SK-N-SH (cell line): ENCODE measurements around the gene CHAT. TPM values are rescaled to one million over a fixed set of nuclear protein-coding genes. Genes with fewer than 3 reads are reported as not detected.

ENCODE experiments used
- CTCF ChIA-PET: fragments of 300-600, 350-600 bp; formaldehyde crosslinking; extraction: SDS; loops from one replicate; lab custom pipeline; 2021; lab: Yijun Ruan, JAX
- POLR2A ChIA-PET: fragments of 350-600 bp; sonication (Branson Sonifier 250); formaldehyde crosslinking; extraction: SDS; loops from one replicate; lab custom pipeline; 2020; ENCODE audit warnings: antibody characterized with exemption, inconsistent platforms; lab: Yijun Ruan, JAX
- DNase-seq: peaks from one replicate; pipeline ENCODE4 v3.0.0; 2012
- H2AFZ ChIP-seq: fragments of 200-600 bp; sonication (generic); 2 replicates; pipeline ENCODE4 v1.8.1; 2016; ENCODE audit warnings: antibody characterized with exemption, mild to moderate bottlenecking, low read depth
- H3F3A ChIP-seq: fragments of 200-600 bp; sonication (generic); replicated peaks from 2 replicates; pipeline ENCODE3; 2016; ENCODE audit warnings: antibody characterized with exemption, mild to moderate bottlenecking; ENCODE audit not compliant: insufficient read depth
- H3K27ac ChIP-seq, 2 experiments: fragments of 200-500 bp in 1 of 2; fragments of 200-600 bp in 1 of 2; sonication (Bioruptor generic) in 1 of 2; sonication (generic), shearing (Covaris generic) in 1 of 2; 2 replicates each; pipeline versions ENCODE4 v1.5.1 to v1.6.1; 2014 to 2016; ENCODE audit warnings: low read depth in 2 of 2, inconsistent platforms in 1 of 2, low read length in 1 of 2, mild to moderate bottlenecking in 1 of 2, mixed read lengths in 1 of 2
- H3K27me3 ChIP-seq: fragments of 200-600 bp; sonication (generic), shearing (Covaris generic); 2 replicates; pipeline ENCODE4 v1.6.1; 2016; ENCODE audit warnings: mixed run types; ENCODE audit not compliant: insufficient read depth
- H3K36me3 ChIP-seq, 2 experiments: fragments of 200-500 bp in 1 of 2; fragments of 200-600 bp in 1 of 2; sonication (Bioruptor generic) in 1 of 2; sonication (generic) in 1 of 2; replicated peaks in 1 of 2; 2 replicates each; pipeline versions ENCODE3 to v1.5.1; 2014 to 2016; ENCODE audit warnings: low read length in 1 of 2, mild to moderate bottlenecking in 1 of 2; ENCODE audit not compliant: insufficient read depth in 2 of 2, control insufficient read depth in 1 of 2
- H3K4me1 ChIP-seq, 2 experiments: fragments of 200-500 bp in 1 of 2; fragments of 200-600 bp in 1 of 2; sonication (Bioruptor generic) in 1 of 2; sonication (generic), shearing (Covaris generic) in 1 of 2; 2 replicates each; pipeline versions ENCODE4 v1.5.1 to v1.6.1; 2014 to 2016; ENCODE audit warnings: low read depth in 1 of 2, low read length in 1 of 2, mixed run types in 1 of 2; ENCODE audit not compliant: insufficient read depth in 2 of 2, control insufficient read depth in 1 of 2
- H3K4me2 ChIP-seq: fragments of 200-600 bp; sonication (generic), shearing (Covaris generic); 2 replicates; pipeline ENCODE4 v1.6.1; 2017; ENCODE audit warnings: mixed run types
- H3K4me3 ChIP-seq, 2 experiments: fragments of 200-500 bp in 1 of 2; fragments of 200-600 bp in 1 of 2; sonication (Bioruptor generic) in 1 of 2; sonication (generic), shearing (Covaris generic) in 1 of 2; 2 replicates each; pipeline versions ENCODE4 v1.5.1 to v1.8.1; 2014 to 2016; ENCODE audit warnings: low read depth in 2 of 2, inconsistent platforms in 1 of 2, low read length in 1 of 2, mild to moderate bottlenecking in 1 of 2, mixed read lengths in 1 of 2, moderate library complexity in 1 of 2
- H3K79me2 ChIP-seq: fragments of 200-600 bp; sonication (generic); 2 replicates; pipeline ENCODE4 v1.8.1; 2017; ENCODE audit warnings: mild to moderate bottlenecking; ENCODE audit not compliant: insufficient read depth
- H3K9ac ChIP-seq: fragments of 200-600 bp; sonication (generic); 2 replicates; pipeline ENCODE4 v1.6.1; 2017; ENCODE audit warnings: mixed run types
- H3K9me2 ChIP-seq: fragments of 200-600 bp; sonication (generic); 2 replicates; pipeline ENCODE4 v1.6.1; 2017; ENCODE audit warnings: mixed run types
- H3K9me3 ChIP-seq: fragments of 200-600 bp; sonication (generic); 2 replicates; pipeline ENCODE4 v1.6.1; 2017; ENCODE audit warnings: mixed run types, mild to moderate bottlenecking, moderate library complexity
- H4K20me1 ChIP-seq: fragments of 200-600 bp; sonication (generic); 2 replicates; pipeline ENCODE4 v1.6.1; 2017; ENCODE audit warnings: mild to moderate bottlenecking, mixed run types; ENCODE audit not compliant: insufficient read depth
- CHD2 ChIP-seq: fragments of 150-350 bp; IDR thresholded peaks from 2 replicates; pipeline ENCODE4 v1.6.1; 2018; ENCODE audit warnings: low read length; ENCODE audit not compliant: partially characterized antibody
- CTCF ChIP-seq: fragments of 200-600 bp; sonication (generic); IDR thresholded peaks from 2 replicates; pipeline ENCODE4 v1.6.1; 2017; ENCODE audit warnings: antibody characterized with exemption, mild to moderate bottlenecking, moderate library complexity
- EP300 ChIP-seq, 2 experiments: IDR thresholded peaks; 2 replicates each; pipeline versions ENCODE4 v1.4.0 to v1.6.1; 2012; ENCODE audit warnings: borderline replicate concordance in 1 of 2, low read depth in 1 of 2, low read length in 1 of 2
- GATA2 ChIP-seq: sonication (generic); formaldehyde crosslinking; IDR thresholded peaks from 2 replicates; pipeline ENCODE4 v1.5.0; 2020; ENCODE audit warnings: mild to moderate bottlenecking, missing genetic modification reagents
- JUND ChIP-seq: IDR thresholded peaks from 2 replicates; pipeline ENCODE4 v1.4.0; 2012
- MEF2A ChIP-seq: IDR thresholded peaks from 2 replicates; pipeline ENCODE4 v1.4.0; 2012; ENCODE audit warnings: low read depth, borderline replicate concordance
- MXI1 ChIP-seq: IDR thresholded peaks from 2 replicates; pipeline ENCODE4 v1.6.1; 2012; ENCODE audit warnings: mild to moderate bottlenecking, low read depth, low read length, improper control_type of control experiment
- NRF1 ChIP-seq: IDR thresholded peaks from 2 replicates; pipeline ENCODE4 v1.6.1; 2012; ENCODE audit warnings: low read depth, mild to moderate bottlenecking, low read length
- RAD21 ChIP-seq: IDR thresholded peaks from 2 replicates; pipeline ENCODE4 v1.6.1; 2012; ENCODE audit warnings: mild to moderate bottlenecking, low read length
- RCOR1 ChIP-seq: fragments of 150-350 bp; IDR thresholded peaks from 2 replicates; pipeline ENCODE4 v1.6.1; 2017; ENCODE audit warnings: antibody characterized with exemption, low read length
- REST ChIP-seq: IDR thresholded peaks from 2 replicates; pipeline ENCODE4 v1.6.1; 2012; ENCODE audit warnings: mild to moderate bottlenecking, low read depth, low read length, moderate library complexity
- RFX5 ChIP-seq: IDR thresholded peaks from 2 replicates; pipeline ENCODE4 v1.6.1; 2012; ENCODE audit warnings: mild to moderate bottlenecking, improper control_type of control experiment, low read length
- RXRA ChIP-seq: IDR thresholded peaks from 2 replicates; pipeline ENCODE4 v1.4.0; 2012; ENCODE audit warnings: low read depth, mild to moderate bottlenecking, borderline replicate concordance
- SMC3 ChIP-seq: IDR thresholded peaks from 2 replicates; pipeline ENCODE4 v1.6.1; 2012; ENCODE audit warnings: low read depth, low read length, improper control_type of control experiment
- TAF1 ChIP-seq: IDR thresholded peaks from 2 replicates; pipeline ENCODE4 v1.6.1; 2012; ENCODE audit warnings: low read depth, mild to moderate bottlenecking, low read length, moderate library complexity, borderline replicate concordance
- TEAD4 ChIP-seq: IDR thresholded peaks from 2 replicates; pipeline ENCODE4 v1.4.0; 2012; ENCODE audit warnings: mild to moderate bottlenecking, borderline replicate concordance; ENCODE audit not compliant: insufficient read depth
- YY1 ChIP-seq: IDR thresholded peaks from 2 replicates; pipeline ENCODE4 v1.4.0; 2012; ENCODE audit warnings: low read depth, mild to moderate bottlenecking
- WGBS: methylation state at CpG from one replicate; pipeline ENCODE4 v1.1.6; 2017; ENCODE audit warnings: low lambda C conversion rate; 5-methylcytosine and 5-hydroxymethylcytosine counted together
- polyA plus RNA-seq, 3 experiments: library from polyadenylated mRNA; depleted of rRNA; stranded (reverse); fragments of >200 nt; gene quantifications; 2 replicates each; pipeline ENCODE4 v1.2.3, GENCODE V29; 2012
- TF ChIP-seq, protein P1 (sequence below): IDR thresholded peaks from 2 replicates; pipeline ENCODE4 v1.4.0; 2012; ENCODE audit warnings: low read depth, borderline replicate concordance
- TF ChIP-seq, protein P2 (sequence below): IDR thresholded peaks from 2 replicates; pipeline ENCODE4; 2012

Gene CHAT
- polyA plus RNA-seq, 1 of the 3 experiments (the other 2 are of a cell fraction): not detected

DNA sequence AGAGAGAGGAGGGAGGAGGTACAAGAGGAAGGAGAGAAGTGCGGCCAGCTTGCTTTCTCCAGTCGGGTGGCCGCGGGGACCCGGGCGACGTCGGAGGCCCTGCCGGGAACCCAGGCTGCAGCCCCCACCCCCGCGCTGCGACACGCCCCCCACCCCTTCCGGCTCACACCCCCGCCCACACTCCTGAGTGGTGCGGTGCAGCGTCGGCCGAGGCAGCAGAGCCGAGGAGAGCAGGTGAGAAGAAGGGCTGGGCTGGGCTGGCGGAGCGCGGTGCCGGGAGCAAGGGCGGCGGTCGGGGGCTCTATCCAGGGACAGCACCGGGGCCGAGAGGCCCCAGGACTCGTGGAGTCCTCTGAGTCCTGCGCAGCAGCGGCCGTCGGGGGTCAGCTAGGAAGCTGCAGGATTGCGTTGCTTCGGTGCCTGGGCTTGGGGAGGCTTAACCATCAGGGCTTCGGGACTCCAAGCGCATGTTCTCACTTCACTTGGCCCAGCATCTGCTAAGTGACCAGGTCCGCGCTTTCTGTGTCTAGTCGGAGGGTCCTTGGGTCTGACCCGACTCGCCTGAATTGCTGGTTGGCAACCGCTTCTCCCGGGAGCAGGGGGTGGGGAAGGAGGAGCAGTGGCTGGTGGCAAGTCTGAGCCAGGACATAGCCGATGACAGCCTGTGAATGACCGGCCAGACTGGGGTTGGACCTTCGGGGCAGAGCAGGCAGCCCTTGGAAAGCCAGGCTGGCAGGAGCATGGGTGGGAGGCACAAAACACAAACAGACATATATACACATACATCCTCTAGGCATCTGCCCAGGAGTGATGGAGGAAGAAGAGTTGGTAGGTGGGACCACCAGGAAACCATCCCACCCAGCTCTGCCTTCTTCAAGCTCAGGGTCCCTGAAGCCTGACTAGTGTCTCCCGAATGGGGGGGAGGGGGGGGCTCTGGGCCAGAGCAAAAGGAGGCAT is 683 bp downstream of the CHAT start (continued):
- TF ChIP-seq CTCF: no peak

DNA sequence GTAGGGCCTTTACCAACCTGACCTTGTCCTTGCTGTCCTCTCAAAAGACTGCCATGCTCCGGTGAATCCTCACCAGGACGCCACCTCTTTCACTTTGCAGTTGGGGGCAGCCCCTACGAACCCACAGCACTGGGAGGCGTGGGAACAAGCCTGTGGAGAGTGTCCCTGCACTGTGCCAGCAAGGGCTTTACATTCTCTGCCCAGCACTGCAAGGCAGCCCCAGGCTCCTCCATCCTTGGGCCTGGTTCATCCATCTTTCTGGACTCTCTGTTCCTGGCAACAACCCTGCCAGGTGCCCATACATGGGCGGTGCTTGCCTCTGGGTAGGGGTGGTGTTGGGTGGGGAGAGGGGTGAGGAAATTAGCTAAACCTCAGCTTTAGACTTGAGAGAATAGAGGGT is 1.4 kb downstream of the CHAT start:
- Histone ChIP-seq H3K4me2 (no peak overlapping the region), H3K9me3 (no peaks in the 10 kb centered on the region), H3K4me1 (peaks cover 0 to 48% of the 10 kb centered on the region in 2 experiments; a peak in 1 of 4 replicates), H3K36me3 (no peaks in the 10 kb centered on the region), H3F3A (no peaks in the 10 kb centered on the region), H2AFZ (no peak overlapping the region), H3K9ac (no peak overlapping the region), H4K20me1 (no peaks in the 10 kb centered on the region), H3K9me2 (no peaks in the 10 kb centered on the region), H3K79me2 (no peaks in the 10 kb centered on the region), H3K27me3 (no peaks in the 10 kb centered on the region; the same call in 1 of the 2 replicates), H3K27ac (no peak overlapping the region), H3K4me3 (no peak overlapping the region)
- 74% methylated on average over 5 of the region's 5 CpGs for WGBS
- no peak for TF ChIP-seq RCOR1
- TF ChIP-seq MEF2A: no peak
- TF ChIP-seq RAD21: no peak
- TF ChIP-seq NRF1: no peak
- no peak for TF ChIP-seq TAF1
- TF ChIP-seq CTCF: no peak
- no peak for TF ChIP-seq MXI1
- TF ChIP-seq SMC3: no peak
- no peak for TF ChIP-seq YY1
- TF ChIP-seq RFX5: no peak
- TF ChIP-seq, protein P1, sequence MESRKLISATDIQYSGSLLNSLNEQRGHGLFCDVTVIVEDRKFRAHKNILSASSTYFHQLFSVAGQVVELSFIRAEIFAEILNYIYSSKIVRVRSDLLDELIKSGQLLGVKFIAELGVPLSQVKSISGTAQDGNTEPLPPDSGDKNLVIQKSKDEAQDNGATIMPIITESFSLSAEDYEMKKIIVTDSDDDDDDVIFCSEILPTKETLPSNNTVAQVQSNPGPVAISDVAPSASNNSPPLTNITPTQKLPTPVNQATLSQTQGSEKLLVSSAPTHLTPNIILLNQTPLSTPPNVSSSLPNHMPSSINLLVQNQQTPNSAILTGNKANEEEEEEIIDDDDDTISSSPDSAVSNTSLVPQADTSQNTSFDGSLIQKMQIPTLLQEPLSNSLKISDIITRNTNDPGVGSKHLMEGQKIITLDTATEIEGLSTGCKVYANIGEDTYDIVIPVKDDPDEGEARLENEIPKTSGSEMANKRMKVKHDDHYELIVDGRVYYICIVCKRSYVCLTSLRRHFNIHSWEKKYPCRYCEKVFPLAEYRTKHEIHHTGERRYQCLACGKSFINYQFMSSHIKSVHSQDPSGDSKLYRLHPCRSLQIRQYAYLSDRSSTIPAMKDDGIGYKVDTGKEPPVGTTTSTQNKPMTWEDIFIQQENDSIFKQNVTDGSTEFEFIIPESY: no peak
- TF ChIP-seq, protein P2, sequence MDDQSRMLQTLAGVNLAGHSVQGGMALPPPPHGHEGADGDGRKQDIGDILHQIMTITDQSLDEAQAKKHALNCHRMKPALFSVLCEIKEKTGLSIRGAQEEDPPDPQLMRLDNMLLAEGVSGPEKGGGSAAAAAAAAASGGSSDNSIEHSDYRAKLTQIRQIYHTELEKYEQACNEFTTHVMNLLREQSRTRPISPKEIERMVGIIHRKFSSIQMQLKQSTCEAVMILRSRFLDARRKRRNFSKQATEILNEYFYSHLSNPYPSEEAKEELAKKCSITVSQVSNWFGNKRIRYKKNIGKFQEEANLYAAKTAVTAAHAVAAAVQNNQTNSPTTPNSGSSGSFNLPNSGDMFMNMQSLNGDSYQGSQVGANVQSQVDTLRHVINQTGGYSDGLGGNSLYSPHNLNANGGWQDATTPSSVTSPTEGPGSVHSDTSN: no peak
- TF ChIP-seq RXRA: no peak
- no peak for TF ChIP-seq JUND
- TF ChIP-seq EP300 (IDR thresholded peaks at IDR 0.05; ENCODE audit: borderline replicate concordance in 1 of 2, low read depth in 1 of 2, low read length in 1 of 2): no peak
- TF ChIP-seq TEAD4: no peak
- no peak for TF ChIP-seq CHD2
- TF ChIP-seq REST: no peak
- TF ChIP-seq GATA2 (CRISPR knock-in tag): no peak
- no peak for DNase-seq
- POLR2A ChIA-PET: no interaction called here
- CTCF ChIA-PET: no interaction called here
